Measurements from ENCODE around the gene EMC9. TPM values are rescaled to one million over a fixed set of nuclear protein-coding genes. Genes with fewer than 3 reads are reported as not detected.

Gene EMC9
- total RNA-seq, 1 donor: 9.9 TPM

DNA sequence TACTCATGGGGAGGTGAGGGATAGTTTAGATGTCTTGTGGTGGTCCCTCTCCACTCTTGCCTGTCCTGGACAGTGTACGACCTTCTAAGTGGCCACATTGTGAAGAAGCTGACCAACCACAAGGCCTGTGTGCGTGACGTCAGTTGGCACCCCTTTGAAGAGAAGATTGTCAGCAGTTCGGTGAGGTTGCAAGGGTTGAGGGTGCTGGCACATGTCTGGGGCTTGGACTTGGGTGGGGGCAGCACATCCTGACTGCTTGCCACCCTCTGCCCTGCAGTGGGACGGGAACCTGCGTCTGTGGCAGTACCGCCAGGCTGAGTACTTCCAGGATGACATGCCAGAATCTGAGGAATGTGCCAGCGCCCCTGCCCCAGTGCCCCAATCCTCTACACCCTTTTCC is 18.5 kb downstream of the EMC9 start:
- TF ChIP-seq, protein P1, sequence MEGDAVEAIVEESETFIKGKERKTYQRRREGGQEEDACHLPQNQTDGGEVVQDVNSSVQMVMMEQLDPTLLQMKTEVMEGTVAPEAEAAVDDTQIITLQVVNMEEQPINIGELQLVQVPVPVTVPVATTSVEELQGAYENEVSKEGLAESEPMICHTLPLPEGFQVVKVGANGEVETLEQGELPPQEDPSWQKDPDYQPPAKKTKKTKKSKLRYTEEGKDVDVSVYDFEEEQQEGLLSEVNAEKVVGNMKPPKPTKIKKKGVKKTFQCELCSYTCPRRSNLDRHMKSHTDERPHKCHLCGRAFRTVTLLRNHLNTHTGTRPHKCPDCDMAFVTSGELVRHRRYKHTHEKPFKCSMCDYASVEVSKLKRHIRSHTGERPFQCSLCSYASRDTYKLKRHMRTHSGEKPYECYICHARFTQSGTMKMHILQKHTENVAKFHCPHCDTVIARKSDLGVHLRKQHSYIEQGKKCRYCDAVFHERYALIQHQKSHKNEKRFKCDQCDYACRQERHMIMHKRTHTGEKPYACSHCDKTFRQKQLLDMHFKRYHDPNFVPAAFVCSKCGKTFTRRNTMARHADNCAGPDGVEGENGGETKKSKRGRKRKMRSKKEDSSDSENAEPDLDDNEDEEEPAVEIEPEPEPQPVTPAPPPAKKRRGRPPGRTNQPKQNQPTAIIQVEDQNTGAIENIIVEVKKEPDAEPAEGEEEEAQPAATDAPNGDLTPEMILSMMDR (IDR thresholded peaks at IDR 0.05; ENCODE audit: insufficient read depth, low read depth, low read length): no peak
- no peak overlapping the region for H3K4me3 ChIP-seq (ENCODE audit: low read depth, low read length)
- no peak for DNase-seq (ENCODE audit: low read depth)

DNA sequence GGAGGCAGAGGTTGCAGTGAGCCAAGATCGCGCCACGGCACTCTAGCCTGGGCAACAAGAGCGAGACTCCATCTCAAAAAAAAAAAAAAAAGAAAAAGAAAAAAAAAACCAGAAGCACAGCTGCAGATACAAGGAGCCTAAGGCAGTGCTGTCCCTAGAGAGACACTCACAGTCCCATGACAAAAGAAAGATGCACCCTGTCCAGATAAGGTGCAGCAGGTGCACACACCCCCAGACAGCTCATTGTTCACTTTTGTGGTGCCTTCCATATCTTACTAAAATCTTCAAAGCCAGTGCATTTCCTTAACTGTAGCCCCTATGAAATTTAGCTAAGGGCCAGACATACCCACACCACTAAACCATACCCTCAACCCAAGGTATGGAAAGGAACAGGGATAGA is 19.0 kb downstream of the EMC9 start:
- H3K4me3 ChIP-seq (ENCODE audit: low read depth, low read length): no peak overlapping the region
- TF ChIP-seq, protein P1 (IDR thresholded peaks at IDR 0.05; ENCODE audit: insufficient read depth, low read depth, low read length): no peak
- DNase-seq (ENCODE audit: low read depth): no peak

DNA sequence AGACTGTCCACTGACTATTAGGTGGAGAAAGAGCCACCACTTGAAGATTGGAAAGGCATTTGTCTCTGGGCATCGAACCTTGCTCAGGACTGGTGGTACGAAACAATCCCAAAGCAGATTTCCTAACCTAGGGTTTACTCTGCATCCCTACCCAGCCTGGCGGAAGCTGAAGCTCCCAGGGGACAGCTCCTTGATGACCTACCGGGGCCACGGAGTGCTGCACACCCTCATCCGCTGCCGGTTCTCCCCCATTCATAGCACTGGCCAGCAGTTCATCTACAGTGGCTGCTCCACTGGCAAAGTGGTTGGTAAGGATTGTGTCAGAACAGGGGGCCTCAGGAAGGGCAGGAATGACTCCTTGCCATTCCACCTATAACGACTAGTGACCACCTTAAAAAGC is 20.2 kb downstream of the EMC9 start:
- no peak for DNase-seq (ENCODE audit: low read depth)
- TF ChIP-seq, protein P1 (IDR thresholded peaks at IDR 0.05; ENCODE audit: insufficient read depth, low read depth, low read length): no peak
- no peak overlapping the region for H3K4me3 ChIP-seq (ENCODE audit: low read depth, low read length)

DNA sequence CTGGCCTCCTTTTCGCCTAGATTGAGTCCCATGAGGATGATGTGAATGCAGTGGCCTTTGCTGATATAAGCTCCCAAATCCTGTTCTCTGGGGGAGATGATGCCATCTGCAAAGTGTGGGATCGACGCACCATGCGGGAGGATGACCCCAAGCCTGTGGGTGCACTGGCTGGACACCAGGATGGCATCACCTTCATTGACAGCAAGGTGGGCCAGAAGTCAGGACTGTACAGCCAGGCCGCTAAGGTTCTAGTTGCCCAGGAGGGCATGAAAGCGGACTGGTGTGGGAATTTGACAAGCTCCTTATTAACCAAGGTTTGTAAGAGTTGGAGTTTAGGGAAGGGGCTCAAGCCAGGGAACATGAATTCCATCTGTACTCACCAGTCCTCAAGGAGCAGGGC is 21.7 kb downstream of the EMC9 start:
- no peak for DNase-seq (ENCODE audit: low read depth)
- TF ChIP-seq, protein P1 (IDR thresholded peaks at IDR 0.05; ENCODE audit: insufficient read depth, low read depth, low read length): no peak

DNA sequence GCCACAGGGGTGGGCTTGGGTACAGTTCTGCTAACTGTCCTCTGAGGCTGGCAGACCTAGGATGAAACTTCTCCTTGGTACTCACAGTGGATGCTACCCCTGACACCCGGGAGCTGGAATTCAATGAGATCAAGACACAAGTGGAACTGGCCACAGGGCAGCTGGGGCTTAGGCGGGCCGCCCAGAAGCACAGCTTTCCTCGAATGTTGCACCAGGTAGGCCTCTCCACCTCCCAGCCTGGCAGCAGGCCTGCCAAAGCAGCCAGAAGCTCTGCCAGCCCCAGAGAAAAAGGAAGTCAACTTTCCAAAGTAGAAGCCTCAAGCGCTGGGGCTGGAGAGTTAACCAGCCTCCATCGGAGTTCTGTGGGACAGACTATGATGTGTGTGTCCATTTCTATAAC is 24.2 kb downstream of the EMC9 start:
- no peak overlapping the region for H3K4me3 ChIP-seq (ENCODE audit: low read depth, low read length)
- TF ChIP-seq, protein P1 (IDR thresholded peaks at IDR 0.05; ENCODE audit: insufficient read depth, low read depth, low read length): no peak
- DNase-seq (ENCODE audit: low read depth): no peak

More for the DNA sequence above, 21.7 kb downstream of the EMC9 start:
- H3K4me3 ChIP-seq (ENCODE audit: low read depth, low read length): no peak overlapping the region

DNA sequence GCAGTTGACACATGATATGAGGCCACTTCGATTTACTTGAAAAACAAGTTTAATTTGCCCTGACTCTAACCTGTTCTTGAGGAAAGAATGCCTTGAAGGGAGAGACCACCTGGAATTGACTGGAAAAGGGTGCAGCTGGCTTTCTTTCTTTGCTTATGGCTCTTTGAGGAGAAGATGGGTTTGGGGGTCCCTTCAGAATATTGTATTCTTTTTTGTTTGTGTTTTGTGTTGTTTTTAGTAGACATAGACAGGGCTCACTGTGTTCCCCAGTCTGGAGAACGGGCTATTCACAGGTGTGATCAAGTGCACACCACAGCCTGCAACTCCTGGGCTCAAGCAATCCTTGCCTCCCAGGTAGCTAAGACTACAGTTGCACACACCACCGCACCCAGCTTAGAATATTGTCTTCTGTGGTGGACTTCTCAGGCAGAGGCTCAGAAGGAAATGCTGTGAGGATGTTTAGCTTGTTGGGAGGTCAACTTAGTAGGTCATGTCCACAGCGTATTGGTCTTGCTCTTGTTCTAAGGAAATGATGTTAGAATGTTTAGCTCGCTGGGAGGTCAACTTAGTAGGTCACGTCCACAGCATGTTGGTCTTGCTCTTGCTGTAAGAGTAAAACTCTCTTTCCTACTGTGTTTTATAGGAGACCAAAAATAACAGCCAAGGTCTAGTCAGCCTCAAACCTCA is 25.1 kb downstream of the EMC9 start:
- no peak for DNase-seq (ENCODE audit: low read depth)
- TF ChIP-seq, protein P1 (IDR thresholded peaks at IDR 0.05; ENCODE audit: insufficient read depth, low read depth, low read length): no peak
- H3K4me3 ChIP-seq (ENCODE audit: low read depth, low read length): no peak overlapping the region
